ENCODE results near the gene NR6A1.

Gene NR6A1

GRCh38 chr9:124789531-124789930, 18.4 kb upstream of the NR6A1 start:
- H3K36me3 Mint-ChIP-seq (ENCODE audit: low read depth) = no peaks in the 10 kb centered on the region
- peaks cover 7% of the 10 kb centered on the region for H3K27me3 Mint-ChIP-seq
- H3K9me3 Mint-ChIP-seq = no peaks in the 10 kb centered on the region
- peaks cover 9% of the 10 kb centered on the region for H3K4me1 Mint-ChIP-seq (ENCODE audit: low read depth)
- intact Hi-C loops (cut with micrococcal nuclease) = no loop called here
- no peak overlapping the region for H3K27ac Mint-ChIP-seq
- no peak overlapping the region for H3K4me3 Mint-ChIP-seq

GRCh38 chr9:124788542-124789217, 17.6 kb upstream of the NR6A1 start:
- no peaks in the 10 kb centered on the region for H3K9me3 Mint-ChIP-seq
- peaks cover 7% of the 10 kb centered on the region for H3K27me3 Mint-ChIP-seq
- H3K4me3 Mint-ChIP-seq = no peak overlapping the region
- H3K4me1 Mint-ChIP-seq (ENCODE audit: low read depth) = peaks cover 15% of the 10 kb centered on the region
- H3K36me3 Mint-ChIP-seq (ENCODE audit: low read depth) = no peaks in the 10 kb centered on the region
- intact Hi-C loops (cut with micrococcal nuclease) = no loop called here
- H3K27ac Mint-ChIP-seq = no peak overlapping the region

- peaks cover 27% of the 10 kb centered on the region for H3K4me1 Mint-ChIP-seq (ENCODE audit: low read depth)
- no peaks in the 10 kb centered on the region for H3K9me3 Mint-ChIP-seq
- H3K27me3 Mint-ChIP-seq = peaks cover 6% of the 10 kb centered on the region
- intact Hi-C loops (cut with micrococcal nuclease) = no loop called here
- H3K4me3 Mint-ChIP-seq = no peak overlapping the region
- no peak overlapping the region for H3K27ac Mint-ChIP-seq
- no peaks in the 10 kb centered on the region for H3K36me3 Mint-ChIP-seq (ENCODE audit: low read depth)
Observed at GRCh38 chr9:124786881-124787573, 15.9 kb upstream of the NR6A1 start.

- no peak overlapping the region for H3K4me3 Mint-ChIP-seq
- H3K9me3 Mint-ChIP-seq = no peaks in the 10 kb centered on the region
- peaks cover 5% of the 10 kb centered on the region for H3K27me3 Mint-ChIP-seq
- H3K4me1 Mint-ChIP-seq (ENCODE audit: low read depth) = peaks cover 21% of the 10 kb centered on the region
- intact Hi-C loops (cut with micrococcal nuclease) = no loop called here
- no peak overlapping the region for H3K27ac Mint-ChIP-seq
- H3K36me3 Mint-ChIP-seq (ENCODE audit: low read depth) = no peaks in the 10 kb centered on the region
Observed at GRCh38 chr9:124784509-124784908, 13.4 kb upstream of the NR6A1 start.

- Mint-ChIP-seq H3K27ac (no peak overlapping the region), H3K4me3 (no peak overlapping the region), H3K36me3 (ENCODE audit: low read depth) (no peaks in the 10 kb centered on the region), H3K27me3 (peaks cover 4% of the 10 kb centered on the region), H3K9me3 (no peaks in the 10 kb centered on the region), H3K4me1 (ENCODE audit: low read depth) (peaks cover 26% of the 10 kb centered on the region)
- intact Hi-C loops (cut with micrococcal nuclease) = no loop called here
Observed at GRCh38 chr9:124783830-124784229, 12.7 kb upstream of the NR6A1 start.

GRCh38 chr9:124782661-124783574, 11.8 kb upstream of the NR6A1 start:
- H3K4me1 Mint-ChIP-seq (ENCODE audit: low read depth) = peaks cover 26% of the 10 kb centered on the region
- intact Hi-C loops (cut with micrococcal nuclease) = no loop called here
- H3K27me3 Mint-ChIP-seq = peaks cover 8% of the 10 kb centered on the region
- H3K36me3 Mint-ChIP-seq (ENCODE audit: low read depth) = no peaks in the 10 kb centered on the region
- peak overlapping the region; percentile 29 for H3K27ac Mint-ChIP-seq
- H3K9me3 Mint-ChIP-seq = no peaks in the 10 kb centered on the region
- no peak overlapping the region for H3K4me3 Mint-ChIP-seq

- Mint-ChIP-seq H3K4me1 (ENCODE audit: low read depth) (peaks cover 31% of the 10 kb centered on the region), H3K27me3 (peaks cover 15% of the 10 kb centered on the region), H3K36me3 (ENCODE audit: low read depth) (no peaks in the 10 kb centered on the region), H3K9me3 (no peaks in the 10 kb centered on the region), H3K27ac (peak overlapping the region; percentile 29), H3K4me3 (no peak overlapping the region)
- intact Hi-C loops (cut with micrococcal nuclease) = no loop called here
Observed at GRCh38 chr9:124781967-124782660, 11.0 kb upstream of the NR6A1 start.

GRCh38 chr9:124780757-124781151, 9.6 kb upstream of the NR6A1 start:
- intact Hi-C loops (cut with micrococcal nuclease) = no loop called here

GRCh38 chr9:124780060-124780756, 9.1 kb upstream of the NR6A1 start:
- no peaks in the 10 kb centered on the region for H3K36me3 Mint-ChIP-seq (ENCODE audit: low read depth)
- no peak overlapping the region for H3K4me3 Mint-ChIP-seq
- H3K27ac Mint-ChIP-seq = no peak overlapping the region

More at GRCh38 chr9:124780757-124781151, 9.6 kb upstream of the NR6A1 start:
- no peak overlapping the region for H3K4me3 Mint-ChIP-seq
- H3K9me3 Mint-ChIP-seq = no peaks in the 10 kb centered on the region
- H3K4me1 Mint-ChIP-seq (ENCODE audit: low read depth) = peaks cover 42% of the 10 kb centered on the region
- H3K36me3 Mint-ChIP-seq (ENCODE audit: low read depth) = no peaks in the 10 kb centered on the region
- H3K27ac Mint-ChIP-seq = no peak overlapping the region
- peaks cover 26% of the 10 kb centered on the region for H3K27me3 Mint-ChIP-seq

GRCh38 chr9:124779368-124780059, 8.4 kb upstream of the NR6A1 start:
- peaks cover 30% of the 10 kb centered on the region for H3K27me3 Mint-ChIP-seq
- no peaks in the 10 kb centered on the region for H3K9me3 Mint-ChIP-seq
- no peaks in the 10 kb centered on the region for H3K36me3 Mint-ChIP-seq (ENCODE audit: low read depth)
- H3K27ac Mint-ChIP-seq = no peak overlapping the region
- intact Hi-C loops (cut with micrococcal nuclease) = no loop called here
- H3K4me3 Mint-ChIP-seq = no peak overlapping the region
- H3K4me1 Mint-ChIP-seq (ENCODE audit: low read depth) = peaks cover 42% of the 10 kb centered on the region

More at GRCh38 chr9:124780060-124780756, 9.1 kb upstream of the NR6A1 start:
- H3K27me3 Mint-ChIP-seq = peaks cover 30% of the 10 kb centered on the region
- peaks cover 42% of the 10 kb centered on the region for H3K4me1 Mint-ChIP-seq (ENCODE audit: low read depth)
- no peaks in the 10 kb centered on the region for H3K9me3 Mint-ChIP-seq
- intact Hi-C loops (cut with micrococcal nuclease) = no loop called here

- H3K9me3 Mint-ChIP-seq = no peaks in the 10 kb centered on the region
Observed at GRCh38 chr9:124778575-124779367, 7.7 kb upstream of the NR6A1 start.

GRCh38 chr9:124776954-124777648, 6.0 kb upstream of the NR6A1 start, which contains the start of gene OLFML2A:
OLFML2A (plus strand) TSS chr9:124777133; CDS start chr9:124777271, 138 bp downstream.
- H3K36me3 Mint-ChIP-seq (ENCODE audit: low read depth) = no peaks in the 10 kb centered on the region
- H3K4me1 Mint-ChIP-seq (ENCODE audit: low read depth) = peaks cover 34% of the 10 kb centered on the region
- peaks cover 33% of the 10 kb centered on the region for H3K27me3 Mint-ChIP-seq
- H3K27ac Mint-ChIP-seq = peak within 1 kb of the TSS; percentile 52
- no peaks in the 10 kb centered on the region for H3K9me3 Mint-ChIP-seq
- H3K4me3 Mint-ChIP-seq = peak within 1 kb of the TSS; percentile 73
- intact Hi-C loops (cut with micrococcal nuclease) = no loop called here

More at GRCh38 chr9:124778575-124779367, 7.7 kb upstream of the NR6A1 start:
- intact Hi-C loops (cut with micrococcal nuclease) = no loop called here
- no peaks in the 10 kb centered on the region for H3K36me3 Mint-ChIP-seq (ENCODE audit: low read depth)
- no peak overlapping the region for H3K27ac Mint-ChIP-seq
- H3K4me3 Mint-ChIP-seq = no peak overlapping the region
- peaks cover 42% of the 10 kb centered on the region for H3K4me1 Mint-ChIP-seq (ENCODE audit: low read depth)
- H3K27me3 Mint-ChIP-seq = peaks cover 30% of the 10 kb centered on the region

All from dendritic cell treated with granulocyte-macrophage colony-stimulating factor and Interleukin-4, amounts not matched to agents 40 ng/mL and 50 ng/mL, for 4 days (primary cell).